ENCODE measurements around the gene LRRC8C.

The LRRC8C gene

GRCh38 chr1:89640440-89640839 is 7.5 kb downstream of the LRRC8C start:
- H3K27me3 Mint-ChIP-seq, result no peaks in the 10 kb centered on the region
- peaks cover 41% of the 10 kb centered on the region for H3K36me3 Mint-ChIP-seq
- H3K27ac Mint-ChIP-seq, result peak overlapping the region; percentile 82
- peaks cover 6% of the 10 kb centered on the region for H3K9me3 Mint-ChIP-seq
- peaks cover 86% of the 10 kb centered on the region for H3K4me1 Mint-ChIP-seq
- no peak overlapping the region for H3K4me3 Mint-ChIP-seq

- Mint-ChIP-seq H3K27ac (peak overlapping the region; percentile 65), H3K9me3 (peaks cover 6% of the 10 kb centered on the region), H3K27me3 (no peaks in the 10 kb centered on the region), H3K36me3 (peaks cover 44% of the 10 kb centered on the region), H3K4me3 (peak overlapping the region; percentile 72), H3K4me1 (peaks cover 82% of the 10 kb centered on the region)
Measured at GRCh38 chr1:89641781-89642180, 8.9 kb downstream of the LRRC8C start.

- peaks cover 36% of the 10 kb centered on the region for H3K36me3 Mint-ChIP-seq
Measured at GRCh38 chr1:89643577-89643976, 10.7 kb downstream of the LRRC8C start.

GRCh38 chr1:89644119-89644814 is 11.3 kb downstream of the LRRC8C start:
- peak overlapping the region; percentile 30 for H3K27ac Mint-ChIP-seq
- peak overlapping the region; percentile 20 for H3K4me3 Mint-ChIP-seq
- H3K36me3 Mint-ChIP-seq, result peaks cover 39% of the 10 kb centered on the region
- H3K4me1 Mint-ChIP-seq, result peaks cover 77% of the 10 kb centered on the region
- peaks cover 6% of the 10 kb centered on the region for H3K9me3 Mint-ChIP-seq
- no peaks in the 10 kb centered on the region for H3K27me3 Mint-ChIP-seq

More at GRCh38 chr1:89643577-89643976, 10.7 kb downstream of the LRRC8C start:
- Mint-ChIP-seq H3K9me3 (peaks cover 6% of the 10 kb centered on the region), H3K27me3 (no peaks in the 10 kb centered on the region), H3K4me1 (peaks cover 75% of the 10 kb centered on the region), H3K27ac (peak overlapping the region; percentile 77), H3K4me3 (peak overlapping the region; percentile 47)

GRCh38 chr1:89646259-89646658 is 13.3 kb downstream of the LRRC8C start:
- Mint-ChIP-seq H3K4me3 (peak overlapping the region; percentile 15), H3K9me3 (peaks cover 6% of the 10 kb centered on the region), H3K27me3 (no peaks in the 10 kb centered on the region), H3K36me3 (peaks cover 43% of the 10 kb centered on the region), H3K27ac (no peak overlapping the region), H3K4me1 (peaks cover 76% of the 10 kb centered on the region)

- Mint-ChIP-seq H3K4me1 (peaks cover 82% of the 10 kb centered on the region), H3K4me3 (peak overlapping the region; percentile 72), H3K9me3 (peaks cover 13% of the 10 kb centered on the region), H3K27me3 (no peaks in the 10 kb centered on the region), H3K27ac (peak overlapping the region; percentile 87), H3K36me3 (peaks cover 50% of the 10 kb centered on the region)
Measured at GRCh38 chr1:89649783-89650182, 16.9 kb downstream of the LRRC8C start.

GRCh38 chr1:89652373-89652772 is 19.5 kb downstream of the LRRC8C start:
- Mint-ChIP-seq H3K36me3 (peaks cover 42% of the 10 kb centered on the region), H3K27me3 (no peaks in the 10 kb centered on the region), H3K4me1 (peaks cover 89% of the 10 kb centered on the region), H3K4me3 (peak overlapping the region; percentile 40), H3K27ac (peak overlapping the region; percentile 90), H3K9me3 (peaks cover 7% of the 10 kb centered on the region)

GRCh38 chr1:89657886-89658285 is 25.0 kb downstream of the LRRC8C start:
- H3K27me3 Mint-ChIP-seq, result no peaks in the 10 kb centered on the region
- peaks cover 94% of the 10 kb centered on the region for H3K4me1 Mint-ChIP-seq
- H3K9me3 Mint-ChIP-seq, result peaks cover 7% of the 10 kb centered on the region
- peaks cover 45% of the 10 kb centered on the region for H3K36me3 Mint-ChIP-seq
- peak overlapping the region; percentile 66 for H3K4me3 Mint-ChIP-seq
- peak overlapping the region; percentile 86 for H3K27ac Mint-ChIP-seq

- Mint-ChIP-seq H3K36me3 (peaks cover 48% of the 10 kb centered on the region), H3K4me3 (peak overlapping the region; percentile 76), H3K4me1 (peaks cover 93% of the 10 kb centered on the region), H3K9me3 (no peaks in the 10 kb centered on the region), H3K27ac (peak overlapping the region; percentile 91), H3K27me3 (no peaks in the 10 kb centered on the region)
Measured at GRCh38 chr1:89659322-89660081, 26.6 kb downstream of the LRRC8C start.

GRCh38 chr1:89660224-89661061 is 27.5 kb downstream of the LRRC8C start:
- Mint-ChIP-seq H3K9me3 (no peaks in the 10 kb centered on the region), H3K36me3 (peaks cover 48% of the 10 kb centered on the region)

GRCh38 chr1:89665941-89666340 is 33.0 kb downstream of the LRRC8C start:
- peaks cover 46% of the 10 kb centered on the region for H3K36me3 Mint-ChIP-seq
- H3K4me1 Mint-ChIP-seq, result peaks cover 92% of the 10 kb centered on the region
- peaks cover 1% of the 10 kb centered on the region for H3K9me3 Mint-ChIP-seq
- H3K27me3 Mint-ChIP-seq, result no peaks in the 10 kb centered on the region
- no peak overlapping the region for H3K4me3 Mint-ChIP-seq
- H3K27ac Mint-ChIP-seq, result no peak overlapping the region

More at GRCh38 chr1:89660224-89661061, 27.5 kb downstream of the LRRC8C start:
- H3K27ac Mint-ChIP-seq, result peak overlapping the region; percentile 91
- peaks cover 93% of the 10 kb centered on the region for H3K4me1 Mint-ChIP-seq
- H3K4me3 Mint-ChIP-seq, result peak overlapping the region; percentile 76
- H3K27me3 Mint-ChIP-seq, result no peaks in the 10 kb centered on the region

GRCh38 chr1:89666640-89667039 is 33.7 kb downstream of the LRRC8C start:
- peaks cover 92% of the 10 kb centered on the region for H3K4me1 Mint-ChIP-seq
- peak overlapping the region; percentile 47 for H3K4me3 Mint-ChIP-seq
- H3K27me3 Mint-ChIP-seq, result no peaks in the 10 kb centered on the region
- peaks cover 5% of the 10 kb centered on the region for H3K9me3 Mint-ChIP-seq
- peaks cover 42% of the 10 kb centered on the region for H3K36me3 Mint-ChIP-seq
- peak overlapping the region; percentile 88 for H3K27ac Mint-ChIP-seq

GRCh38 chr1:89667691-89668090 is 34.8 kb downstream of the LRRC8C start:
- H3K4me1 Mint-ChIP-seq, result peaks cover 95% of the 10 kb centered on the region
- H3K27ac Mint-ChIP-seq, result peak overlapping the region; percentile 88
- H3K9me3 Mint-ChIP-seq, result peaks cover 5% of the 10 kb centered on the region
- peak overlapping the region; percentile 47 for H3K4me3 Mint-ChIP-seq
- peaks cover 37% of the 10 kb centered on the region for H3K36me3 Mint-ChIP-seq
- H3K27me3 Mint-ChIP-seq, result no peaks in the 10 kb centered on the region

- Mint-ChIP-seq H3K36me3 (peaks cover 43% of the 10 kb centered on the region), H3K27ac (no peak overlapping the region), H3K4me1 (peaks cover 99% of the 10 kb centered on the region), H3K27me3 (no peaks in the 10 kb centered on the region), H3K9me3 (peaks cover 11% of the 10 kb centered on the region), H3K4me3 (no peak overlapping the region)
Measured at GRCh38 chr1:89668961-89669360, 36.0 kb downstream of the LRRC8C start.

- Mint-ChIP-seq H3K4me3 (no peak overlapping the region), H3K27ac (peak overlapping the region; percentile 78), H3K36me3 (peaks cover 40% of the 10 kb centered on the region), H3K9me3 (peaks cover 11% of the 10 kb centered on the region), H3K4me1 (peaks cover 99% of the 10 kb centered on the region), H3K27me3 (no peaks in the 10 kb centered on the region)
Measured at GRCh38 chr1:89669441-89669840, 36.5 kb downstream of the LRRC8C start.
